Erythroblast (primary cell): ENCODE measurements around the gene RTP5.

Experiments used
- GATA1 ChIP-seq: IDR thresholded peaks from 2 replicates; pipeline ENCODE4 v1.6.1; 2011; ENCODE audit warnings: low read depth, mild to moderate bottlenecking, control low read depth, low read length, moderate library complexity
- POLR2A ChIP-seq: IDR thresholded peaks from 2 replicates; pipeline ENCODE4 v1.6.1; 2011; ENCODE audit warnings: mild to moderate bottlenecking, low read length

GRCh38 chr2:241836292-241836691 lies 33.2 kb upstream of the RTP5 start:
- no peak for TF ChIP-seq POLR2A
- no peak for TF ChIP-seq GATA1
